Measurements from ENCODE around the gene PPP2R3A.

The PPP2R3A gene

DNA sequence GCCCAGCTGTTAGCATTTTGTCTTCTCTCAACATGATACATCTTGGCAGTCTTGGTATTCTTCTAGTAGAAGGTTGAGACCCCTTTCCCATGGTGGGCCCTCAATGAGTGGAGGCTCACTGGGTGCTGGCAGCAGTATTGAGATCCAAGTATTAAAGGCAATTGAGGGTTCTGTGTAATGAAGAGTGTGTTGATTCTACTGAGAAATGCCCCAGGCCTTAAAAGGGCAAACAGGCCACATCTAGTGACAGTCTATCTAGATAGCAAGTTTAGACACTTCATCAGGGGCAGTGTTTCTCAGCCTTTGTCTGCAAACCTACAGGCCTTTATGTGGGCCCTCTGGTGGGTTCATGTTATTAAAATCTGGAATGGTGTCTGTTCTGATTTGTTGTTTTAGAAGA, 9.5 kb downstream of the PPP2R3A start:
- DNase-seq: no peak

DNA sequence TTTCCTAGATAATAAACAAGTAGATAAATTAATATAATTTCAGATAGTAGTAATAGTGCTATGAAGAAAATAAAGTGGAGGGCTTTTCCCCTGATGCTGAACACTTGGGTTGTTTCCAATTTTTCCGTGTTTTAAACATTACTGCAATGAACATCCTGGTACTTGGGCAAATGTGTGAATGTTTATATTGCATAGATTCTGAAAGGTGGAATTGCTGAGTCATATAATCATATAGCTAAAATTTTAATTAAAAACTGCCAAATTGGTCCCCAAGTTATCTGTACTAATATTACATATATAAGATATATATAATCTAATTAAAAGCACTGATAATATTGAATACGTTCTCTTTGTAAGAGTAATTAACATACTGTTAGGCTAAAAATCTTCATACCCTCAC, 10.0 kb downstream of the PPP2R3A start:
- no peak for DNase-seq

DNA sequence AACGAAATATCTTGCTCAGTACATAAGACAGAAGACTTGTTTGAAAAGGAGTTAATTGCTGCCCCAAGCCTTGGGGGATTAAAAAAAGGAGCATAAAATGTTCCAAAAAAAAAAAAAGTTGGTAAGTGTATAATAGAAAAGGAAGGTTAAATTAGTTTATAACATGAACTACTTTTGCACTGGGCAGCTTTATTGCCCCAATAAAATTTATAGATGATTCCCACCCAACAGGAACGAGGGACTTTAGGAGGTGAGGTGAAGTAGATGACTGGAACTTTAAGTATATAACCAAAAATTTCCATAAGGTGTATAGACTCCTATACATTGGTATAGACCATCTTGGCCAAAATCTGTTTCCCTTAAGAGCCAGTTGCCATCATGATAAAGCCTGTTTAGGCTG, 14.8 kb downstream of the PPP2R3A start:
- DNase-seq: no peak

DNA sequence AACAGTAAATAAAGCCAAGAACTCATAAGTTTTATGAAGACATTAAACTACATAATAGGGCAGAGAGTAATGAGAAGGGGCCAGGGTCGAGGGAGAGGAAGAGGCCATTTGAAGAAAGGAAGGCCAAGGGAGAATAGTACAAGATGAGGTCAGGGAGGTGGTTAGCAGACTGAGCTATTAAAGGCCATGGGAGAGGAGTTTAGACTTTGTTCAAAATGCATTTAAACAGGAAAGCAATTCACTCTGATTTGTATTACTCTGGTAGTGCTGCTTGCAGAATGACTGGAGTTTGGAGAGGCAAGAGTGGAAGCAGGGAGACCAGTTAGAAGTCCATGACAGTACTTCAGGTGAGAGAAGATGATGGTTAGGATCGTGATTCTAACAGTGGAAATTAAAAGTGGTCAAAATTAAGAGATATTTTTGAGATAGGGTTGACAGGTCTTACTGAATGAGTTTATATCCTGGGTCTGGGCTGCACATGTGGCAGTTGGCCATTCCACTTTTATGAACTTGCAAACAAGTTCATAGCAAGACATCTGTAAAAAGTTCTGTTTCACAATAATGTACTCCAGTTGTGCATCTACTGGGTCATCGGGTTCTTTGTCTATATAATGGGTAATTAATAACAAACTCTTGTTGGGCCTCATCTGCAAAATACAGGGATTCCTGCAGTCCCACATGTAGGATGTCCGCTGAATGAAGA, 16.3 kb downstream of the PPP2R3A start:
- no peak for DNase-seq

DNA sequence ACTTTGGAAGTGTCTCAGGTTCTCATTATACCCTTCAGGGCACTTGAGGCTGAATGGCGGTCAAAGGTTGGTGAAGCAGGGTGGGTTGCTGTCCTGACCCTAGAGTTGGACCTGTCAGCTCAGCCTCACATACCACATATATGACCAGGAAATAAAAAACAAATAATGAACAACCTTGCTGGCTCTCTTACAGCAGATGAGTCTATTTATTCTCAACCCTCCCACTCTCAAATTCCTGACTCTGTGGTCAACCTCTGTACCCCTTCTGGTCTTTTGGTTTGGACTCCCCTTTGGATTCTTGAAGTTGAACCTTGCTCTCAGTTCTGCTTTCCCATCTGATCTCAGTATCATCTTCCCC, 16.9 kb downstream of the PPP2R3A start:
- no peak for DNase-seq

DNA sequence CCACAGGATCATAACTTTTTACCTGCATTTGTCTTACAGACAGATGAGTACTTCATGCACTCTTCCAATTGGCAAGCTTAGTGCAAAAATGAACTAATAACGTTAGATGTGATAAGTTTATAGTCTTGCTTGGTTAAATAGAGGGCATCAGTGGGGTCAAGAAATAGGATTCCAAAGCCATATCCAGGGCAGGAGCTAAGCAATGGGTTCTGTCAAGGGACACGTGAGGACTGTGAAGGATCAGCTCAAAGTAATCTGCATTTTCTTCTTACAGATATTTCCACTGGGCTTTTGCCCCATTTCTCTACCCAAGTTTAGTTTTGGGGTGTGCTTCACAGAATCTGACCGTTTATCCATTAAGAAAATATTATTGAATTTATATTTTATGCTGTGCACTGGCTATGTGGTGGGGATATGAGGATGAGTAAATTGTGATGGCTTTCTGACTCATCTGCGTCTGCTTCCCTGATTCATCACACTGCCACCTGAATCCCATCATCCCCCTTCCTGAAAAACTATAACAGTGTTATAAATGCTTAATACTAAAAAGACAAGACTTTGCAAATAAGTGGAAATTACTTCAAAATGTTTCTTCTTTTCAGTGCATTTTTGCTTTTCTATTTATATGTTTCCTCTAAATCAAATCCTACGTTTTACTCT, 17.5 kb downstream of the PPP2R3A start:
- no peak for DNase-seq

DNA sequence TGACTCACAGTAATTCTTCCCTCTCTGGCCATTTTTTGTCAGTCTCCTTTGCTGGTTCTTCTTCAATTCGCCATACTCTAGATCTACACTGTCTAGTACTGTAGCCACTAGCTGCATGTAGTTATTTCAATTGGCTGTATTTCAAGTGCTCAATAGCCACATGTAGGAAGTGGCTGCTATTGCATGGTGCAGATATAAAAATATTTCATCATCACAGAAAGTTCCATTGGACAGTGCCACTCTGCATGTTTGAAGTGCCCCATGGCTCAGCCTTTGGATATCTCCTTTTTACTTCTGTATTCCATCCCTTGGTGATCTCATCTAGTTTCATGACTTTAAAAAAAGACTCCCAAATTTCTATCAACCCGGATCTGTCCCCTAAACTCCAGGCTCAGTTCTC, 22.1 kb downstream of the PPP2R3A start:
- DNase-seq: no peak

DNA sequence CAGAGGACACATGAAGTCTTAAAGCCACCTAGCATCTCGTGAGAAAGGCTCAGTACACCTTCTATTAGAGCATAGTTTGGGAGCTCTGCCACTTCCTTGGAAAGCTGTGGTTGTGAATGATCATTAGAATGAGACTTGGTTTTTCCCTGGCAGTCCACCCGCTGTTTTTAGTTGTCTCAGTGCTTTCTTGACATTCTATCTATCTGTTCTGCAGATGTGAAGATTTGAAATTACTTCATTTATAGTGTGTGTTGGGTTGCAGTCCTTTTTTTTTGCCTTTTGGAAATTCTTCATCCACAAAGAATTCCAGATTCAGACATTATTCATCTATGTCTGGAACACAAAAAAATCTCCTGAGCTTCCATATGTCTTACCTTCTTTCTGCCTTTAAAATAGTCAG, 23.7 kb downstream of the PPP2R3A start:
- DNase-seq: no peak

DNA sequence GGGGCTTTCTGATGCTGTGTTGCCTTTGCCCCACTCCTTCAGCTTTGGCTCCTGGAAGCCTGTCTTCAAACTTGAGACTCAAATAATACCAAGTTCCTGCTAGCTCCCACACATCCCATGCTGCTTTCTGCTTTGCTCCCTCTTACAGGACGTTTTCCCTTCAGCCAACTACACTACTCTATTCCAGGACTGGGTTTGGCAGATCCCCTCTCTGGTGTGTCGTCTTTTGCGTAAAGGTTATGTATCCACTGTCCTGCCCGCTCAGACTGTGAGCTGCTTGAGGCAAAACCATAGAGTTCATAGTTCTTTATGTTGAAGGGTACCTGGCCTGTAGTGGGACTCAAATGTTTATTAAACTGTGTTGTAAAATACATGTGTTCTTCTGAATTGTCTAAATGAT, 25.4 kb downstream of the PPP2R3A start:
- DNase-seq: no peak

DNA sequence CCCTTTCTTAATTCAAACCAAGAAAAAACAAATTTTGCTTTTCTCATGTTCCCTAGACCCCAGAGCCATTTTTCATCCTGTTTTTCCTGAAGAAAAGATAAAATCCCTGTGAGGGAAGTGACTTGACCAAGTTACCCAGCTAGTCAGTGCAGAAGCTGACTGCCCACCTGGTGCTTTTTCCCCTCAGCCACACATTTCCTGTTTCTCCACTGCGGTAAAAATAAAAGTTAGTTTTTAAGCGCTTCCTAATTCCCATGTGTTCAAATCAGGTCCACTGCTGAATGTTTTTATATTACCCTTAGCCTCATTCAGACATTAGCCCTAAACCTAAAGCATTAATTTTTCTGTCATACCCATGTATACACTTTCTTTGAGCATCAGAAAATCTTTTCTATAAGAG, 26.1 kb downstream of the PPP2R3A start:
- no peak for DNase-seq

DNA sequence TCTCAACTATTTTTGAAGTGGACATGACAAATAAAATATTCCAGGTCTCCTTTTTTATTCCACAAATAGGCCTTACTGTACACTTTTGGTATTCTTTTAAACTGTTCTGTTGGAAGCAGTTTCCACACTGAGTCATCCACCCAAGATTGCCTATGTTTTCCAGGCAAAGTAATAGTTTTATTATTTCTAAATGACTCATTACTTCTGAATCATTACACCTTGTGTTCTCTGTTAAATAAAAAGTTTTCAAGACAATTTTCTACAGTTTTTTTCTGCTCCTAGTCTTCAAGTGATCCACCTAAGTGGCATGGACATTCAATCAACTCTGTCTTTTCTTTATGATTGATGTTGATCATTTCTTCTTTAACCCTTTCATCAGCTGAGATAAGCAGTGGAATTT, 26.5 kb downstream of the PPP2R3A start:
- no peak for DNase-seq

DNA sequence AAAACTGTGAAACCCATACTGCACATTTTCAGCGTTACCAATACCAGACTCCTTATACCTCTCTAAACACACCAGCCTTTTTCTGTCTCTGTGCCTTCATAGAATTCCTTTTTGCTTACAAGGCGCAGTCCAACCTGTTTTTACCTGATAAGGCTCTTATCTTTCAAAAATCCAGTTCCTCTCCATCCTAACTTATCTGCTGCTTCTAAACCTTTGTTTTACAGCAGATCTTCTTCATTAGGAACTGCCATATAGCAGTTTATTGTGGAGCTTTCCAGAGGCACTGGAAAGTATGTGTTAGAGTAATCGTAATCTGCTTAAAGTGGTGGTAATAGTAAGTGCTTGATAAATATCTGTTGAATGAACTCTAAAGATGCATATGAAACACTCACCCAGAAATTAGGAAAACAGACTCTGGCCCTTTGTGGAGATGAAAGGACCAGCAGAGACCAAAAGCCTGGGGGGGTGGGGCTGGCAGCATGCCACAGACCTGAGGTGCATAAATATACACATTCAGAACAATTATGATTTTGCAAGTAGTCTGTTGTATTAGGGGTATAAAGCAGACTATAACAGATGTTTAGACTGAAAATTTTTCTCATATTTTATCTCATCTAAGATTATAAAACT, 29.3 kb downstream of the PPP2R3A start:
- DNase-seq: no peak

DNA sequence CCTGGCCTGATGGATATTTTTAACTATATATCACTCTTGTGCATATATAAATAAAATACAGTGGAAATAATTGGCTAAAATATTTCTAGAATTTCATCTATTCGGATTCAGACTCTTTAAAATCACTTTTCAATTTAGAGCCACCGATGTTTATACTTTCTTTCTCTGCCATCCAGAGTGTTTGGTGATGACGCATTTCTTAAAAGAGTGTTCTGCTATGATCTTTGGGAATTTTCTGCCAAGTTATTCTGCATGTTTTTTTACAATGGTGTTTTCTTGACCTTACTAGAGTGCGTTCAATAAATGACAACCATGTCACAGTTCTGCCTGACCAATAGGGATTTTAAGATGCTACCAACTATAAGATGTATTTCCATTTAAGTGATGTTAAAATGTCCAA, 30.2 kb downstream of the PPP2R3A start:
- DNase-seq: no peak

DNA sequence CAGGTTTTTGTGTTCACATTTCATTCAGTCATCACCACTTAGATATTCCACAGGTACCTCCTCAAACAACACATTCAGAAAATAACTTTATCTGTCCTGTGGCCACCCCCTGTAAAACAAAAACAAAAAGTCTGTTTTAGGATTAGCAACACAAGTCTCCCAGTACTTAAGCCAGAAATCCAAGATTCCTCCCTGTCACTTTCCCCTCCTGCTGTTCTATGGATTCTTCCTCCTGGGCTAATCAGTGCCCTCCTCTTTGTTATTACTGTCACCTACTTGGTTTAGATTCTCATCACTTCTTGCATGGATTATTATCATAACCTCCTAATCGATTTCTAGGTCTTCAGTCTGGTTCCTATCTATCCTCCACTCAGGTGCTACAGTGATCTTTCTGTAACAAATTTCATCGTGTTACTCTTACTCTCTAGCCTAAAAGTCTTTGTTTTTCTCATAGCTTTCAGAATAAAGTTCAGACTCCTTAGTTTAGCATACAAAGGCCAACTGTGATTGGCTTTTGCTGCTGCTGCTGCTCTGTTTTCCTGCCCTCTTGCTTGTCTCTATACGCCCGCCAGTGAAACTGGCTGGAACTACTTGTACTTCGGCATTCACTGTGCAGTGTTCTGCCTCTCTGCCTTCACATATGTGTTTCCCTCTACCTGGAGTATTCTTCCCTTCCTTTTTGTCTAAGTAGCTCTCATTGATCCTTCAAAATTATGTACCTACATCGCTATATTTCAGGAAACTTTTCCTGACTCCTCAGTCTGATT, 32.2 kb downstream of the PPP2R3A start:
- no peak for DNase-seq

DNA sequence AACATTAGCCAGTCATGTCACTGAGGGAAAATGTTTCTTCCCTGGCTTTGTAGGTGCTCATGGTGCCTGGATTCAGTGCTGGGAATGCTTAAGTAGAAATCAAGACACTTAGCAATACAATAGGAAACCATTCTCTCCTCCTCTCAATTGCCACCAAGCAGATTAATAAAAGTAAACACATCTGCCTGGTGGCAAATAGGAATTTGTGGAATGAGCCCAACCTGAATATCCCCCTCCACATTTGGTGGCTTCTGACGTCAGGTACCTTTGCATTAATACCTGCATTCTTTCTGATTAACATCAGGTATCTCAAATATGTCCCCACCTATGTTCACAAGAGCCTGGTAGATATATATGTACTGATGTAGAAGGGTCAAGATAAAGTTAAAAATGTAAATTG, 42.7 kb downstream of the PPP2R3A start:
- no peak for DNase-seq

DNA sequence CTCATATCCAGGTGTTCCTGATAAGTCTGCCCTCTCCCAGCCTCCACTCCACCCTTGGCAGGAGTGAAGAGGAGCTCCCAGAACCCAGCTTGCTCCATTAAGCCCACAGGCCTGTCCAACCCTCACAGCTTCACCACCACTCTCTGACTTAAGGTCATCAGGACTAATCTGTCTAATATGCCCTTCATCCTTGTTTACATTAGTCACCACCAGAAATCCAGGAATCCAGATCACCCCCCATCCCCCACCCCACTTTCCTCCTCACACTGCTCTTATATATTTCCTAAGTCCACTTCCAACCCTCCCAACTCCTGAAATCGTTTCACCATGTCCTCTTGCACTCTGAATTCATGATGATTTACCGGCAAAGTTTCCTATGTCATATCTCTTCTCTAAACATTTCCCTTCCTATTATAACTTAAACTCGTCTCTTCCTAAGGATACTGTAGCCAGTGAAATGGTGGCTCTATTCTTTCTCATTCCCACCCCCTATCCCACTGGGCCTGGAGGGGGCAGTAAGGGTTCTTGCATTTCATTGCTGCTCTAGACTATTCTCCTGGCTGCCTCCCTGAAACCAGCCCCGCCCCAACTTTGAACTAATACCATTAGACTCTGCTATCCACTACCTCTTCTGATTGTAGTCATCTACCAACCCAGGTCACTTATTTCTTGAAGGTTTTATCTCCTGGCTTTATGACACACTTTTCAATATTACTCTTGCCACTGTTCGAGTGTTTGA, 43.4 kb downstream of the PPP2R3A start:
- DNase-seq: no peak

DNA sequence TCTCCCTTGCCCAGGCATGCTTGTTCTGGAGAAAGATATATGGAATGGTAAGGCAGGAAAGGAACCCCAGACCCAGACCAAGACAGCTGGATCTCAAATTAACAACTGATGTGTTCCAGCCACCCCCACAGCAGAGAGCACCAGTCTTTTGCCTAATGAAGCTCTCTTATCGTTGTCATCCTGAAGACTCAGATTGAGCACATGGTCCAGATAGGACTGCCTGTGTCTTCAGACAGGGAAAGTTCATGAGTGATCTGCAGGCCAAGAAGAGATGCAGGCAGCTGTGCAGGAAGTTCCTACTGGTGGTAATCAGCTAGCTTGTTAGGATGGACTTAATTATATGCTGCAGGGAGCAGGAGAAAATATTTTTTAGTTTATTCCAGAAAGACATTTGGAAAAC, 53.3 kb downstream of the PPP2R3A start:
- no peak for DNase-seq

DNA sequence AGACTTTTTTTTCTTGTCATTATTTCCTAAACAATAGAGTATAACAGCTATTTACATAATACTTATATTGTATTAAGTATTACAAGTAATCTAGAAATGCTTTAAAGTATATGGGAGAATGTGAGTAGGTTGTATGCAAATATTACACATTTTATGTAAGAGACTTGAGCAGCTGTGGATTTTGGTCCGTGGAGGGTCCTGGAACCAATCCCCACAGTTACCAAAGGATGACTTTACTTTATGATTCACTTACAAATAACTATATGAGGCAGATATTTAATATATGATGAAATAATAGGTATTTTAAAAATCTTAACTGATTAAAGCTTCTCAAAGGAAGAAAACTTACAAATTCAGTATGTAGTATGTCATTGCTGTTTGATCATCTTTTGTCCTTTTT, 56.3 kb downstream of the PPP2R3A start:
- no peak for DNase-seq

DNA sequence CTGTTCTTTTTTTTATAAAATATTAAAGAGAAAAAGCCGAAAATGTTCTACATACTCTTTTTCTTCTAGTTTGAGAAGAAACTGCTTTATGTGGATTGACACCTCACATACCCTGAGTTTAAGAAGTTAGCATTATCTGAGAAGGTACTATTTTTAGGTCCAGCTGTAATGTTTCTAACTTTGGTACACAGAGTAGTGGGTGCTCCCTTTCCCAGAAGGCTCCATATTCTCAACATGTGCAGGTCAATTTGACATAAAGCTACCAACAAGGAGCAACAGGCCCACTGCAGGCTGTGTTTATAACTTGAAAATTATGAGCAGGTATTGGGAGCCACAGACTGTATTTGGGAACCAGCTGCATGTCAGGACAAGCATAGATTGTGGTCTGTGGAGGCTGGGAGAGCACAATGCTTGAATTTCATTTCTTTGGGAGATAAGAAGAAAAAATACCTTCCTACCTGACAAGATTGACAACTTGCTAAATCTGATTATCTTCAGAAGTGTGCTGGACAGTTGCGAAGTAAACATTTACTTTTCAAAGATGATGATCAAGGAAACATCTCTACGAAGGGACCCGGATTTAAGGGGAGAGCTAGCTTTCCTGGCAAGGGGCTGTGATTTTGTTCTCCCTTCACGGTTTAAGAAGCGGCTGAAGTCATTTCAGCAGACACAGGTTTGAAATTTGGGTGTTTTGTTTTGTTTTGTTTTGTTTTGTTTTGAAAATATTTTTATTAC, 57.2 kb downstream of the PPP2R3A start:
- DNase-seq: no peak

DNA sequence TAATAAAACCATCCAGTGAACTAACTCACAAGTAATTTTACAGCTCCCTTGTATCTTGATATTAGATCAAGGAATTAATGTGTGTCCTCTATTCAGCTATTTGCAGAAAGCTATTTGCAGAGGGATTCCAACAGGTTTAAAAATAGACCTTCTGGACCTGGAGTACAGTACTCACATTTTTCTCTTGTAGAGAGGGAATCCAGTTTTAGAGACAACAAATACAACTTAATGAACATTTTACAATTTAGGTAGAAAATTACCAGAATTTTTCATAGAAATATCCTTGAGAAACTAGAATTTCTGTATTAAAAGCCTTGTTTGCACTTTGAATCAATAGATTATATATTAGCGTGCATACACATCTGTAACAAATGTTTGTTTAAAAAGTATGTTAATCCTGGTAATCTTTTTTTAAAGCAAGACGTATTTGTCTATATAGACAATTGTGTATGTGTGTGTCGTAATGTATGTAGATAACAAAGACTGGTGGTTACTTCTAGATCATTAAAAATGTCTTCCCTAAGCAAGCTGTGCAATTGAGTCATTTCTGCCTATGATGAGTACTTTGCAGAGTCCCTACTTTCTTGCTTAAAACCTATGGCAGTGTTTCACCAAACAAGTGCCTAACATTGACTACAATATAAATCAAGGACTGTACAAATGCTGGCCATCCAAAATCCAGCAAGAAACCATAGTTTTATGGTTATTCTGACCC, 57.9 kb downstream of the PPP2R3A start:
- no peak for DNase-seq

DNA sequence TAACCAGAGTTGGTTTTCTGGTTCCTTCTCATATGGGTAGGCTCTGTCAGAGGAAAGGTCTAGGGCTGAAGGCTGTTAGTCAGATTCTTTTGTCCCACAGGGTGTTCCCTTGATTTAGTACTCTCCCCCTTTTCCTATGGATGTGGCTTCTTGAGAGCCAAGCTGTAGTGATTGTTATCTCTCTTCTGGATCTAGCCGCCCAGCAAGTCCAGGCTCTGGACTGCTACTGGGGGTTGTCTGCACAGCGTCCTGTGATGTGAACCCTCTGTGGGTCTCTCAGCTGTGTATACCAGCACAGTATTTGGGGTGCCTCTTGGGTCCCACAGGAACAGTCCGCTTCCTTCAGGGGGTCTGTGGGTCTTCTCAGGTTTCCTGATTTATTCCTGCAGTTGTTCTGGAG, 70.8 kb downstream of the PPP2R3A start:
- no peak for DNase-seq

DNA sequence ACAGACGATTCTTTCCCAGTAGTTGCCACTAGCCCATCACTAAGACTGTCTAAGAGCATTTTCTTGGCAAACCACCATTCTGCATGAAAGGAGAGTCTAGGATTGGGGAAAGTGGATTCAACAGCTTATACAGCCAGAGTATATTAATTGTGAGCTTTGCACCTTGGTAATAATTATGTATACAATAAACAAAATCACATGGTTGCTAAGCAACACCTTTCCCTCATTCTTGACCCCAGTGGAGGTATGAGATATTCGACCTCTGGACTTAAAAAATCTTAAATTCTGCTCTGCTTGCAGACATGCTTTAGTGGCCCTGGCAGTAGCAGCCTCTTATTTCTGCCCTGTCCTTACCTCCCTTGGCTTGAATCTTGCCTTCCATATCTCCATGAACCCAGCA, 73.1 kb downstream of the PPP2R3A start:
- DNase-seq: no peak

Data from NCI-H1417 treated with DMSO at 0.1 percent for 48 hours (cell line).